ENCODE data around the gene NR3C2. TPM values are rescaled to one million over a fixed set of nuclear protein-coding genes. Genes with fewer than 3 reads are reported as not detected.

NR3C2 gene
- total and polyA plus RNA-seq, 2 experiments from 2014 or later, result 1.2 to 3.0 TPM

GRCh38 chr4:148090503-148091476, 351.4 kb downstream of the NR3C2 start:
- no peak overlapping the region for H3K4me3 ChIP-seq
- TF ChIP-seq POLR2AphosphoS5 (IDR thresholded peaks at IDR 0.05; ENCODE audit: low read depth), result no peak
- TF ChIP-seq REST (IDR thresholded peaks at IDR 0.05; ENCODE audit: unreplicated experiment), result no peak
- no peak for TF ChIP-seq ZNF462 (CRISPR knock-in tag; IDR thresholded peaks at IDR 0.05)
- TF ChIP-seq ZNF114 (CRISPR knock-in tag; IDR thresholded peaks at IDR 0.05), result no peak
- no peak for TF ChIP-seq CREB1 (CRISPR knock-in tag; IDR thresholded peaks at IDR 0.05; ENCODE audit: low read depth)
- no peak for TF ChIP-seq ETS1 (IDR thresholded peaks at IDR 0.05)
- no peak for TF ChIP-seq EZH2phosphoT487 (IDR thresholded peaks at IDR 0.05; ENCODE audit: unreplicated experiment)
- TF ChIP-seq EZH2 (IDR thresholded peaks at IDR 0.05; ENCODE audit: low read depth, unreplicated experiment), result no peak
- H3K27ac ChIP-seq (ENCODE audit: low read depth), result no peak overlapping the region
- peaks cover 4% of the 10 kb centered on the region; the same call in 1 of the 3 replicates for H3K4me1 Mint-ChIP-seq
- no peaks in the 10 kb centered on the region for H3K36me3 Mint-ChIP-seq (ENCODE audit: low read depth)
- DNase-seq (ENCODE audit: low spot score) (no peak), ATAC-seq (no peak)
- H3K27me3 ChIP-seq (ENCODE audit: insufficient read depth), result no peaks in the 10 kb centered on the region
- no peak overlapping the region for H3K27ac Mint-ChIP-seq
- no peaks in the 10 kb centered on the region for H3F3A ChIP-seq (replicated peaks; ENCODE audit: low read depth)
- H3K9me2 ChIP-seq (ENCODE audit: insufficient read depth), result 0 out of 2 replicates have a peak, but pooled peaks cover 3% of the 10 kb centered on the region
- peaks cover 3% of the 10 kb centered on the region for H3K27me3 Mint-ChIP-seq (ENCODE audit: insufficient read depth, low read depth, poor library complexity)
- no peaks in the 10 kb centered on the region; the same call in 2 of the 3 replicates for H3K9me3 Mint-ChIP-seq
- H3K79me2 ChIP-seq (replicated peaks; ENCODE audit: insufficient read depth), result no peaks in the 10 kb centered on the region
- no peak overlapping the region for H3K4me2 ChIP-seq
- no peaks in the 10 kb centered on the region for H4K20me1 ChIP-seq (replicated peaks; ENCODE audit: insufficient read depth)
- H3K4me3 Mint-ChIP-seq, result no peak overlapping the region
- H2AFZ ChIP-seq, result no peak overlapping the region
- H3K4me1 ChIP-seq (ENCODE audit: insufficient read depth), result no peaks in the 10 kb centered on the region
- no peaks in the 10 kb centered on the region for H3K36me3 ChIP-seq (ENCODE audit: insufficient read depth)
